Adrenal gland (tissue), 5 donors: ENCODE results near the gene WNT7B.

Source experiments
- POLR2A ChIP-seq, 2 donors: fragments of 450-650 bp; IDR thresholded peaks; one replicate each; pipeline ENCODE4 v1.6.1; 2017; ENCODE audit warnings: antibody characterized with exemption in 2 of 2, mild to moderate bottlenecking in 2 of 2, moderate library complexity in 1 of 2
- TF ChIP-seq, protein P1 (sequence below), 6 experiments: fragments of 450-650 bp in 4 of 6; fragments of 200-600 bp in 2 of 6; sonication (generic) in 1 of 6; IDR thresholded peaks; 1 replicate in 5 of 6; 2 replicates in 1 of 6; pipeline versions ENCODE4 v1.5.1 to v1.8.0; 2016 to 2021; ENCODE audit warnings: antibody characterized with exemption in 6 of 6, mild to moderate bottlenecking in 2 of 6, moderate library complexity in 1 of 6
- donor health status: DM: no; HTN: no; CAD: no.

DNA sequence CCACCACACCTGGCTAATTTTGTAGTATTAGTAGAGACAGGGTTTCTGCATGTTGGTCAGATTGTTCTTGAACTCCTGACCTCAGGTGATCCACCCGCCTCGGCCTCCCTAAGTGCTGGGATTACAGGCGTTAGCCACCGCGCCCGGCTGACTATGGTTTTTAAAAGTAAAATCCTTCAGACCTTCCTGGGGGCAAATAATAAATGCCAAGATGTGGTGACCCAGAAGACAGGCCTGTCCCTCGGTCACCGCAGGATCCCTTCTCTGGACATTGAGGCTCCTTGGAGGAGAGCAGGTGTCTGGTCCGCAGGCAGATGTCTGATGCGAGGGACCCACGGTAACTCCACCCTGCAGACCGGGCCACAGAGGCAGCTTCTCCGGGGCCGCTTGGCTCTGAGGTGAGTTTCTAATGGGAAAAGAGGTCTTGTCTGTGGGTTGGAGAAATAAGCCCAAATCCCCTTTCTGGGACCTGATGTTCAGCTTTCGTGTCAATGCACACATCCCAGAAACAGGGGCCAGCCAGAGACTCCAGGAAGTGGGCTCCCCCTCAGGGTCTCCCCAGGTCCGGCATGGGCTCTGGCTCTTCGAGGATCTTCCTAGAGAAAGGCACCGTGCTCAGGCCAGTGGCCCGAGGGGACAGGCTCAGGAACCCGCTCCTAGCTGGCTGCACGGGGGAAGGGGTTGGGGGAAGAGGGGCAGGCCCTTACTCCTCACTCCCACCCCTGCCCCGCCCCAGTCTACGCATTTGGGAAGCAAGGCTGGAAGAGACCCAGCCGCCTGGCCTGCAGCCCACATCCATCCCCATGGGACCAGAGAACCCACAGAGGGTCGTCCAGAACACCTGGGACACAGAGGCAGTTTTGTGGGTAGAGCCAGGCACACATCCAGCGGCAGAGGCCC lies 100.6 kb downstream of the WNT7B start:
- TF ChIP-seq, protein P1, sequence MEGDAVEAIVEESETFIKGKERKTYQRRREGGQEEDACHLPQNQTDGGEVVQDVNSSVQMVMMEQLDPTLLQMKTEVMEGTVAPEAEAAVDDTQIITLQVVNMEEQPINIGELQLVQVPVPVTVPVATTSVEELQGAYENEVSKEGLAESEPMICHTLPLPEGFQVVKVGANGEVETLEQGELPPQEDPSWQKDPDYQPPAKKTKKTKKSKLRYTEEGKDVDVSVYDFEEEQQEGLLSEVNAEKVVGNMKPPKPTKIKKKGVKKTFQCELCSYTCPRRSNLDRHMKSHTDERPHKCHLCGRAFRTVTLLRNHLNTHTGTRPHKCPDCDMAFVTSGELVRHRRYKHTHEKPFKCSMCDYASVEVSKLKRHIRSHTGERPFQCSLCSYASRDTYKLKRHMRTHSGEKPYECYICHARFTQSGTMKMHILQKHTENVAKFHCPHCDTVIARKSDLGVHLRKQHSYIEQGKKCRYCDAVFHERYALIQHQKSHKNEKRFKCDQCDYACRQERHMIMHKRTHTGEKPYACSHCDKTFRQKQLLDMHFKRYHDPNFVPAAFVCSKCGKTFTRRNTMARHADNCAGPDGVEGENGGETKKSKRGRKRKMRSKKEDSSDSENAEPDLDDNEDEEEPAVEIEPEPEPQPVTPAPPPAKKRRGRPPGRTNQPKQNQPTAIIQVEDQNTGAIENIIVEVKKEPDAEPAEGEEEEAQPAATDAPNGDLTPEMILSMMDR (IDR thresholded peaks at IDR 0.05): no peak
- TF ChIP-seq POLR2A (IDR thresholded peaks at IDR 0.05): no peak
